ENCODE results near the gene ARSB. TPM values are rescaled to one million over a fixed set of nuclear protein-coding genes. Genes with fewer than 3 reads are reported as not detected.

Gene ARSB
- total and polyA plus RNA-seq, 9 of the 15 experiments (the other 6 are each of a cell fraction or from before 2014, with no cell fraction given): 0.52 to 4.6 (median 2.4) TPM

- ChIA-PET POLR2A (interaction anchor here (1.4 kb wide), 1 partner anchor 14 kb away, joined by 5 read pairs; no protein-coding TSS in a partner anchor), CTCF (ENCODE audit: low intra/inter-chr PET ratio) (no interaction called here)
- intact Hi-C loops (cut with micrococcal nuclease) (no loop called here), in situ Hi-C loops (cut with MboI) (no loop called here)
- no peak for ATAC-seq
- no peak overlapping the region for H3K4me2 ChIP-seq (ENCODE audit: insufficient read depth, low read length)
- H2AFZ ChIP-seq (ENCODE audit: low read depth, low read length): no peak overlapping the region
- FAIRE-seq: peak; percentile 74
- no peaks in the 10 kb centered on the region for H3K36me3 ChIP-seq (ENCODE audit: control insufficient read depth, insufficient read depth, low read length)
- H3K9me3 ChIP-seq (replicated peaks; ENCODE audit: control insufficient read depth, insufficient read depth, low read depth, low read length): no peaks in the 10 kb centered on the region; the same call in 1 of the 2 replicates
- BruUV-seq (replicated peaks): no TSS peak
- H3K79me2 ChIP-seq (ENCODE audit: control insufficient read depth, insufficient read depth, low read length): no peaks in the 10 kb centered on the region
- H3K9me1 ChIP-seq (ENCODE audit: control insufficient read depth, insufficient read depth, low read length): no peaks in the 10 kb centered on the region
- no peak overlapping the region for H3K27ac ChIP-seq (ENCODE audit: extremely low read depth, low read depth, low read length)
- peaks cover 0 to 5% of the 10 kb centered on the region in 2 experiments; a peak in 2 of 5 replicates for H3K4me1 ChIP-seq (replicated peaks in 1 of 2; ENCODE audit: control insufficient read depth in 2 of 2, insufficient read depth in 2 of 2, low read length in 2 of 2)
- WGBS (ENCODE audit: insufficient coverage, low coverage, missing lambda C conversion rate): 15% methylated on average over 2 of the region's 2 CpGs
- no peak overlapping the region for H3K4me3 ChIP-seq
- H4K20me1 ChIP-seq (replicated peaks; ENCODE audit: control insufficient read depth, insufficient read depth, low read length): no peaks in the 10 kb centered on the region
- DNase-seq (ENCODE audit: extremely low read depth in 1 of 4, low spot score in 3 of 4): no peak
- TF ChIP-seq PHB2 (IDR thresholded peaks at IDR 0.05; ENCODE audit: low read depth) (no peak), ZZZ3 (IDR thresholded peaks at IDR 0.05) (no peak), ZNF354B (CRISPR knock-in tag; IDR thresholded peaks at IDR 0.05) (no peak), TBP (optimal IDR thresholded peaks at IDR 0.05; ENCODE audit: low read depth, low read length) (no peak), POLR2H (tag; IDR thresholded peaks at IDR 0.05; ENCODE audit: low read depth) (no peak), OTX1 (CRISPR knock-in tag; IDR thresholded peaks at IDR 0.05) (no peak), RFX7 (CRISPR knock-in tag; IDR thresholded peaks at IDR 0.05) (no peak), ZFP91 (CRISPR knock-in tag; IDR thresholded peaks at IDR 0.05) (no peak), ZNF134 (CRISPR knock-in tag; conservative IDR thresholded peaks at IDR 0.05) (no peak), ADNP (tag; IDR thresholded peaks at IDR 0.05) (no peak)
- H3K9ac ChIP-seq (ENCODE audit: insufficient read depth in 1 of 2, low read depth in 2 of 2, low read length in 2 of 2): no peak overlapping the region
- no peaks in the 10 kb centered on the region for H3K27me3 ChIP-seq (ENCODE audit: control insufficient read depth in 2 of 2, insufficient read depth in 2 of 2, low read length in 2 of 2)
Measured at GRCh38 chr5:78731884-78732283, 253.2 kb downstream of the ARSB start.

Data from K562 (cell line).